Measurements from ENCODE around the gene NRN1. TPM values are rescaled to one million over a fixed set of nuclear protein-coding genes. Genes with fewer than 3 reads are reported as not detected.

NRN1 gene
- total RNA-seq, 4 donors from 2014 or later = 1.3 to 23.0 (median 9.1) TPM

DNA sequence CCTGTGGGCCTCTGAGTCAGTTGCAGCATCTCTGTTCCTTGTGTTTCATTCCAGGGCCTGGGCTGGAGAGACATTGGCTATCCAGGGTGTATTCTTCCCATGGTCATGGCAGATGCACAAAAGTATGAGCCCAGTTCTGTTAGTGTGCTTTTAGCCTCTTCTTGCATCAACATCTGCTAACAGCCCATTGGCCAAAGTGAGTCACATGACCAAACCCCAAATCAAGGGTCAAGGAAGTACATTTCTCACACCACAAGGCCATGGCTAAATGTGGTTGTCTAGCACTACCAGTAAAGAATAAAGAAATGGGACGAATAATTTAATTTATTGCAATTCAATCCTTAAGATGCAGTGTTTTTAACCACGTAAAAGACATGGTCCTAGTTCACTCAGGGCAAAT is 43.9 kb downstream of the NRN1 start:
- H3K27me3 ChIP-seq = no peaks in the 10 kb centered on the region
- no peak overlapping the region for H3K4me3 ChIP-seq
- H3K9me3 ChIP-seq = no peaks in the 10 kb centered on the region
- H3K36me3 ChIP-seq = no peaks in the 10 kb centered on the region
- no peak overlapping the region for H3K27ac ChIP-seq
- TF ChIP-seq, protein P1, sequence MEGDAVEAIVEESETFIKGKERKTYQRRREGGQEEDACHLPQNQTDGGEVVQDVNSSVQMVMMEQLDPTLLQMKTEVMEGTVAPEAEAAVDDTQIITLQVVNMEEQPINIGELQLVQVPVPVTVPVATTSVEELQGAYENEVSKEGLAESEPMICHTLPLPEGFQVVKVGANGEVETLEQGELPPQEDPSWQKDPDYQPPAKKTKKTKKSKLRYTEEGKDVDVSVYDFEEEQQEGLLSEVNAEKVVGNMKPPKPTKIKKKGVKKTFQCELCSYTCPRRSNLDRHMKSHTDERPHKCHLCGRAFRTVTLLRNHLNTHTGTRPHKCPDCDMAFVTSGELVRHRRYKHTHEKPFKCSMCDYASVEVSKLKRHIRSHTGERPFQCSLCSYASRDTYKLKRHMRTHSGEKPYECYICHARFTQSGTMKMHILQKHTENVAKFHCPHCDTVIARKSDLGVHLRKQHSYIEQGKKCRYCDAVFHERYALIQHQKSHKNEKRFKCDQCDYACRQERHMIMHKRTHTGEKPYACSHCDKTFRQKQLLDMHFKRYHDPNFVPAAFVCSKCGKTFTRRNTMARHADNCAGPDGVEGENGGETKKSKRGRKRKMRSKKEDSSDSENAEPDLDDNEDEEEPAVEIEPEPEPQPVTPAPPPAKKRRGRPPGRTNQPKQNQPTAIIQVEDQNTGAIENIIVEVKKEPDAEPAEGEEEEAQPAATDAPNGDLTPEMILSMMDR (IDR thresholded peaks at IDR 0.05) = no peak
- TF ChIP-seq POLR2A (IDR thresholded peaks at IDR 0.05) = no peak
- H3K4me1 ChIP-seq = no peaks in the 10 kb centered on the region
- intact Hi-C loops (cut with DNase I; ENCODE audit: low total_unique reads) = no loop called here
- DNase-seq = no peak

DNA sequence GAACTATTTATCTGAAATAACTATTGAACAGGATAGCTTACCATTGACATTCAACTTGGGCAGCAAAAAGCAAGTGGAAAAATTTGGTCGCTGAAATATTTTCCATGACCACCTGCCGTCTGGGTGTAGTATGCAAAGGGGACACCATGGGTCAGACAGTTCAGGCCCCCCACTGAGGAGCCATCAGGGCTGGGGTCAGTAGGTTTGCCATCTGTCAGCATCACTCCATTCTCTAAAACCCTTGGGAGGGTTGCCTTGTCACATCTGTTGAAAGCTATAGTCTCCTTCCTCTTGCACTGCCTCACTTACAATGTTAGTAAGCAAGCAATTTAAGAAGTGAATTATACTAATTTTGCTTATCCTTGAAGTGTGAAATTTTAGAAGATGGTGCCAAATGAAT is 44.9 kb downstream of the NRN1 start:
- TF ChIP-seq, protein P1 (IDR thresholded peaks at IDR 0.05) = no peak
- TF ChIP-seq POLR2A (IDR thresholded peaks at IDR 0.05) = no peak
- no peak overlapping the region for H3K4me3 ChIP-seq
- H3K27ac ChIP-seq = no peak overlapping the region
- H3K4me1 ChIP-seq = no peaks in the 10 kb centered on the region
- intact Hi-C loops (cut with DNase I; ENCODE audit: low total_unique reads) = no loop called here
- H3K9me3 ChIP-seq = no peaks in the 10 kb centered on the region
- H3K27me3 ChIP-seq = no peaks in the 10 kb centered on the region
- no peak for DNase-seq
- H3K36me3 ChIP-seq = no peaks in the 10 kb centered on the region

DNA sequence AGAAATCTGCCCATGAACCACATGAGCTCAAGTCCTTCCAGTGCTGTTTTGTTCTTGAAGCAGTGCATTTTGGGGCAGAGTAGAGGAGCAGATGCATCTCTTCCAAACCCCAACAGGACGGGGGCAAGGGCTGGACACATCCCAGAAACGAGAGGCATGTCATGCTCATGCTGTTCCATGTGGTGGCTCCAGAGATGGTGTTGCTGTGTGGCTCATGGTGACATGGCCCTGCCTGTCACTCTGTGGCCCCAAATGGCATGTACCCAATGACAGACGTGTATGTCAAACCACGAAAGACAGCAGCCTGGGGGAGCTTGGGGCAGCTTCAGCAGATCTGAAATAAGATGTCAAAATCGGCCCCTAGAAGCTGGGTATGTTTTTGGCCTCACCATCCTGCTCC is 46.3 kb downstream of the NRN1 start:
- DNase-seq = no peak
- no peak for TF ChIP-seq POLR2A (IDR thresholded peaks at IDR 0.05)
- TF ChIP-seq, protein P1 (IDR thresholded peaks at IDR 0.05) = no peak
- intact Hi-C loops (cut with DNase I; ENCODE audit: low total_unique reads) = no loop called here
- no peak overlapping the region for H3K27ac ChIP-seq
- H3K36me3 ChIP-seq = no peaks in the 10 kb centered on the region
- no peak overlapping the region for H3K4me3 ChIP-seq
- H3K4me1 ChIP-seq = no peaks in the 10 kb centered on the region
- H3K27me3 ChIP-seq = no peaks in the 10 kb centered on the region
- H3K9me3 ChIP-seq = no peaks in the 10 kb centered on the region

DNA sequence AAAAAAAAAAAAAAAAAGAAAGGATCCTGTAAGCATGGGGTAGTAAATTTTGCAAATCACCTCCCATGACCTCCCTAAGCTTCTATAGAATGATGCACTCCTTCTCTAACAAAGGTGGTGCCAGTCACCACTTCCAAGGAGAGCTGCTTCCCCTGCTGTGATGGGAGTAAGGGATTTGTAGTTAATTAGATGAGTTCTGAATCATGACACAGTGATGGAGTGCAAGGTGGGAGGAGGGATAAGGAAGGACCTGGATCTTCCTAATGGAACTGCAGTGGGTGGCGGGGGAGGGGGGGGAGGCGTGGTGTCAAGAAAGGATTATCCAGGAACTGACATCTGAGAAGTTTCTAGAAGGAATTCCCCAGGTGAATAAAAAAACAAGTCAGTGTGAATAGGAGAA is 47.8 kb downstream of the NRN1 start:
- H3K36me3 ChIP-seq = no peaks in the 10 kb centered on the region
- H3K27me3 ChIP-seq = no peaks in the 10 kb centered on the region
- H3K9me3 ChIP-seq = no peaks in the 10 kb centered on the region
- no peaks in the 10 kb centered on the region for H3K4me1 ChIP-seq
- no peak overlapping the region for H3K27ac ChIP-seq
- no peak overlapping the region for H3K4me3 ChIP-seq
- DNase-seq = no peak
- intact Hi-C loops (cut with DNase I; ENCODE audit: low total_unique reads) = no loop called here
- TF ChIP-seq, protein P1 (IDR thresholded peaks at IDR 0.05) = no peak
- no peak for TF ChIP-seq POLR2A (IDR thresholded peaks at IDR 0.05)

DNA sequence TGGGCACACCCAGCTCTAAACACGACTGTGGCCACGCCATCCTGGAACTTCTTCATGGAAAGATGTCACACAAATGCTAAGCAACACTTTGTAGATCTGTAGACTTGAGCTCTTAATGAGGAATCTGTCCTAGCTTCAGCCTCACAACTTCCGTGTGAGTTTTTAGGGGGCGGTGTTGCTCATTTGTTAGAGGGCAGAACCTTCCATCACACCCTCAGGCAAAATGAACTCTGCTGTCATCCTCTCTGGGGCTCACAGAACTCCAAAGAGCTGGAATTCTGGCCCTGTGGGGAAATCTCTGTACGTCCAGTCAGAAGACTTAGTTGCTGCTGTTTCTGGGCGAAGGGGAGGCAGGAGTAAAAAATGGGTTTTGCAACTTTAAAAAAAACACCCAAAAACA is 49.8 kb downstream of the NRN1 start:
- DNase-seq = no peak
- no peak overlapping the region for H3K4me3 ChIP-seq
- H3K36me3 ChIP-seq = no peaks in the 10 kb centered on the region
- H3K27me3 ChIP-seq = no peaks in the 10 kb centered on the region
- intact Hi-C loops (cut with DNase I; ENCODE audit: low total_unique reads) = no loop called here
- H3K27ac ChIP-seq = no peak overlapping the region
- H3K4me1 ChIP-seq = no peaks in the 10 kb centered on the region
- H3K9me3 ChIP-seq = no peaks in the 10 kb centered on the region
- no peak for TF ChIP-seq POLR2A (IDR thresholded peaks at IDR 0.05)
- TF ChIP-seq, protein P1 (IDR thresholded peaks at IDR 0.05) = no peak

Data from uterus (tissue), 4 donors.